ENCODE results near the gene PDE6D. TPM values are rescaled to one million over a fixed set of nuclear protein-coding genes. Genes with fewer than 3 reads are reported as not detected.

The PDE6D gene
- total RNA-seq, 1 experiment from 2014 or later = 31.4 TPM

- POLR2A ChIA-PET = no interaction called here
- no peak for DNase-seq (ENCODE audit: low read depth, low spot score)
- no peak for ATAC-seq
Observed at GRCh38 chr2:231764760-231765159, 16.3 kb downstream of the PDE6D start.

DNA sequence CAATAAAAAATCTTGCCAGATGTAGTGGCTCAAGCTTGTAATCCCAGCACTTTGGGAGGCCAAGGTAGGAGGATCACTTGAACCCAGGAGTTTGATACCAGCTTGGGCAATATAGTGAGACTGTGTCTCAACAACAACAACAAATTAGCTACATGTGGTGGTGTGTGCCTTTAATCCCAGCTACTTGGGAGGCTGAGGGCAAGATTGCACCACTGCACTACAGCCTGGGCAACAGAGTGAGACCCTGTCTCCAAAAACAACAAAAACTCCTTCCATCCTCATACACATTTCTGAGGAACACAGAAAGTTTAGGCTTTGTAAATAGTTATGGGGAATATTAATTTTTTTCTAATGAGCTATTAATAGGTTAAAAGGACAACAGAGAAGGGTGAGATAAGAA is 17.0 kb downstream of the PDE6D start:
- Histone ChIP-seq H3K4me3 (ENCODE audit: low read depth in 2 of 2, low read length in 2 of 2) (no peak overlapping the region), H3K27me3 (ENCODE audit: control insufficient read depth, insufficient read depth, low read length) (no peaks in the 10 kb centered on the region), H3K36me3 (ENCODE audit: control insufficient read depth, insufficient read depth, low read length) (no peaks in the 10 kb centered on the region), H3K9me3 (ENCODE audit: control insufficient read depth, insufficient read depth, low read depth, low read length) (no peaks in the 10 kb centered on the region), H3K4me1 (ENCODE audit: control insufficient read depth, insufficient read depth, low read length) (no peaks in the 10 kb centered on the region), H3K27ac (ENCODE audit: low read length) (no peak overlapping the region)
- in situ Hi-C loops (cut with HindIII; ENCODE audit: low pct_unique_long_range_greater_than_20kb, low sequenced_read_pairs) = no loop called here
- ATAC-seq (no peak), DNase-seq (ENCODE audit: low read depth, low spot score) (no peak)
- ChIA-PET POLR2A (no interaction called here), CTCF (interaction anchor here (0.6 kb wide), 1 partner anchor 29 kb away, joined by 5 read pairs; no protein-coding TSS in a partner anchor)
- no TSS peak for BruUV-seq (replicated peaks)
- intact Hi-C loops (cut with micrococcal nuclease; ENCODE audit: unreplicated experiment) = no loop called here
- no peak for TF ChIP-seq CTCF (IDR thresholded peaks at IDR 0.05)
- no peak for TF ChIP-seq TCF7L2 (IDR thresholded peaks at IDR 0.05; ENCODE audit: low read depth, low read length)

More at GRCh38 chr2:231764760-231765159, 16.3 kb downstream of the PDE6D start:
- intact Hi-C loops (cut with micrococcal nuclease; ENCODE audit: unreplicated experiment) (no loop called here), in situ Hi-C loops (cut with HindIII; ENCODE audit: low pct_unique_long_range_greater_than_20kb, low sequenced_read_pairs) (no loop called here)
- Histone ChIP-seq H3K4me1 (ENCODE audit: control insufficient read depth, insufficient read depth, low read length) (no peaks in the 10 kb centered on the region), H3K36me3 (ENCODE audit: control insufficient read depth, insufficient read depth, low read length) (no peaks in the 10 kb centered on the region), H3K4me3 (ENCODE audit: low read depth in 2 of 2, low read length in 2 of 2) (no peak overlapping the region), H3K9me3 (ENCODE audit: control insufficient read depth, insufficient read depth, low read depth, low read length) (no peaks in the 10 kb centered on the region), H3K27ac (ENCODE audit: low read length) (no peak overlapping the region), H3K27me3 (ENCODE audit: control insufficient read depth, insufficient read depth, low read length) (no peaks in the 10 kb centered on the region)
- CTCF ChIA-PET = no interaction called here
- TF ChIP-seq, protein P1, sequence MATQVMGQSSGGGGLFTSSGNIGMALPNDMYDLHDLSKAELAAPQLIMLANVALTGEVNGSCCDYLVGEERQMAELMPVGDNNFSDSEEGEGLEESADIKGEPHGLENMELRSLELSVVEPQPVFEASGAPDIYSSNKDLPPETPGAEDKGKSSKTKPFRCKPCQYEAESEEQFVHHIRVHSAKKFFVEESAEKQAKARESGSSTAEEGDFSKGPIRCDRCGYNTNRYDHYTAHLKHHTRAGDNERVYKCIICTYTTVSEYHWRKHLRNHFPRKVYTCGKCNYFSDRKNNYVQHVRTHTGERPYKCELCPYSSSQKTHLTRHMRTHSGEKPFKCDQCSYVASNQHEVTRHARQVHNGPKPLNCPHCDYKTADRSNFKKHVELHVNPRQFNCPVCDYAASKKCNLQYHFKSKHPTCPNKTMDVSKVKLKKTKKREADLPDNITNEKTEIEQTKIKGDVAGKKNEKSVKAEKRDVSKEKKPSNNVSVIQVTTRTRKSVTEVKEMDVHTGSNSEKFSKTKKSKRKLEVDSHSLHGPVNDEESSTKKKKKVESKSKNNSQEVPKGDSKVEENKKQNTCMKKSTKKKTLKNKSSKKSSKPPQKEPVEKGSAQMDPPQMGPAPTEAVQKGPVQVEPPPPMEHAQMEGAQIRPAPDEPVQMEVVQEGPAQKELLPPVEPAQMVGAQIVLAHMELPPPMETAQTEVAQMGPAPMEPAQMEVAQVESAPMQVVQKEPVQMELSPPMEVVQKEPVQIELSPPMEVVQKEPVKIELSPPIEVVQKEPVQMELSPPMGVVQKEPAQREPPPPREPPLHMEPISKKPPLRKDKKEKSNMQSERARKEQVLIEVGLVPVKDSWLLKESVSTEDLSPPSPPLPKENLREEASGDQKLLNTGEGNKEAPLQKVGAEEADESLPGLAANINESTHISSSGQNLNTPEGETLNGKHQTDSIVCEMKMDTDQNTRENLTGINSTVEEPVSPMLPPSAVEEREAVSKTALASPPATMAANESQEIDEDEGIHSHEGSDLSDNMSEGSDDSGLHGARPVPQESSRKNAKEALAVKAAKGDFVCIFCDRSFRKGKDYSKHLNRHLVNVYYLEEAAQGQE (IDR thresholded peaks at IDR 0.05; ENCODE audit: insufficient read depth in 1 of 2, low read depth in 2 of 2, low read length in 1 of 2) = no peak
- TF ChIP-seq POLR2AphosphoS5 (IDR thresholded peaks at IDR 0.05; ENCODE audit: low read depth, low read length) = no peak
- TF ChIP-seq TCF7L2 (IDR thresholded peaks at IDR 0.05; ENCODE audit: low read depth, low read length) = no peak
- TF ChIP-seq CTCF (IDR thresholded peaks at IDR 0.05) = no peak
- TF ChIP-seq SIN3A (IDR thresholded peaks at IDR 0.05; ENCODE audit: borderline replicate concordance, insufficient read depth, low read depth, low read length) = no peak
- no TSS peak for BruUV-seq (replicated peaks)
